GM12891 (cell line): ENCODE data around the gene CHORDC1.

Experiments
- POLR2A ChIP-seq: IDR thresholded peaks from 2 replicates; pipeline ENCODE4 v1.6.1; 2011; ENCODE audit warnings: low read depth, low read length, control low read depth
- POLR2AphosphoS5 ChIP-seq: IDR thresholded peaks from 2 replicates; pipeline ENCODE4 v1.6.1; 2011; ENCODE audit warnings: low read depth, low read length, control low read depth

- no peak for TF ChIP-seq POLR2A
- TF ChIP-seq POLR2AphosphoS5: no peak
Measured at GRCh38 chr11:90235526-90235925, 12.7 kb upstream of the CHORDC1 start.
